H9 (cell line): ENCODE measurements around the gene CD80. TPM values are rescaled to one million over a fixed set of nuclear protein-coding genes. Genes with fewer than 3 reads are reported as not detected.

Experiments
- DNase-seq: peaks from one replicate; pipeline ENCODE4 v3.0.0-alpha.2; 2017
- H2AFZ ChIP-seq: one replicate; pipeline ENCODE4 v1.6.1; 2013; ENCODE audit warnings: mild to moderate bottlenecking, low read length, control low read depth, moderate library complexity
- H2AK5ac ChIP-seq: 2 replicates; pipeline ENCODE4 v1.6.1; 2013; ENCODE audit warnings: low read length, control low read depth, mixed read lengths; ENCODE audit not compliant: insufficient read length
- H2BK120ac ChIP-seq: one replicate; pipeline ENCODE4 v1.6.1; 2013; ENCODE audit warnings: low read depth, mild to moderate bottlenecking, low read length, control low read depth, inconsistent platforms; ENCODE audit not compliant: poor library complexity, severe bottlenecking
- H2BK12ac ChIP-seq: 2 replicates; pipeline ENCODE4 v1.6.1; 2013; ENCODE audit warnings: low read length, control low read depth, mixed read lengths, low read depth; ENCODE audit not compliant: insufficient read length
- H2BK15ac ChIP-seq: 2 replicates; pipeline ENCODE4 v1.6.1; 2013; ENCODE audit warnings: low read depth, low read length, control low read depth
- H2BK20ac ChIP-seq: one replicate; pipeline ENCODE4 v1.6.1; 2013; ENCODE audit warnings: low read depth, mild to moderate bottlenecking, low read length, control low read depth, inconsistent platforms; ENCODE audit not compliant: poor library complexity, severe bottlenecking
- H2BK5ac ChIP-seq: 2 replicates; pipeline ENCODE4 v1.6.1; 2013; ENCODE audit warnings: low read length, control low read depth, mixed read lengths; ENCODE audit not compliant: insufficient read length
- H3K14ac ChIP-seq: 2 replicates; pipeline ENCODE4 v1.6.1; 2013; ENCODE audit warnings: low read length, control low read depth; ENCODE audit not compliant: insufficient read depth
- H3K18ac ChIP-seq: 2 replicates; pipeline ENCODE4 v1.6.1; 2013; ENCODE audit warnings: low read depth, mild to moderate bottlenecking, mixed read lengths, low read length, control low read depth; ENCODE audit not compliant: insufficient read length
- H3K23ac ChIP-seq: 2 replicates; pipeline ENCODE4 v1.6.1; 2013; ENCODE audit warnings: low read length, control low read depth, mixed read lengths, low read depth; ENCODE audit not compliant: insufficient read length
- H3K23me2 ChIP-seq: 2 replicates; pipeline ENCODE4 v1.6.1; 2013; ENCODE audit warnings: low read depth, mild to moderate bottlenecking, mixed read lengths, low read length, control low read depth; ENCODE audit not compliant: insufficient read length, poor library complexity, severe bottlenecking
- H3K27ac ChIP-seq: 2 replicates; pipeline ENCODE4 v1.5.1; 2013; ENCODE audit warnings: low read length, control low read depth, mixed read lengths, low read depth; ENCODE audit not compliant: insufficient read length
- H3K27me3 ChIP-seq: 2 replicates; pipeline ENCODE4 v1.6.1; 2013; ENCODE audit warnings: low read length, control low read depth, inconsistent platforms; ENCODE audit not compliant: insufficient read depth
- H3K4ac ChIP-seq: 2 replicates; pipeline ENCODE4 v1.6.1; 2013; ENCODE audit warnings: low read depth, mild to moderate bottlenecking, control low read depth, inconsistent platforms, low read length, moderate library complexity
- H3K4me1 ChIP-seq: 2 replicates; pipeline ENCODE4 v1.6.1; 2013; ENCODE audit warnings: low read length, control low read depth, inconsistent platforms; ENCODE audit not compliant: insufficient read depth
- H3K4me2 ChIP-seq: 2 replicates; pipeline ENCODE4 v1.6.1; 2013; ENCODE audit warnings: low read length, control low read depth, mixed read lengths; ENCODE audit not compliant: insufficient read length, insufficient read depth
- H3K56ac ChIP-seq: 2 replicates; pipeline ENCODE4 v1.6.1; 2013; ENCODE audit warnings: low read depth, mild to moderate bottlenecking, mixed read lengths, low read length, control low read depth; ENCODE audit not compliant: insufficient read length
- H3K79me1 ChIP-seq: 2 replicates; pipeline ENCODE4 v1.6.1; 2013; ENCODE audit warnings: low read depth, mild to moderate bottlenecking, moderate library complexity, low read length, control low read depth, inconsistent platforms; ENCODE audit not compliant: insufficient read depth, poor library complexity, severe bottlenecking
- H3K79me2 ChIP-seq: 2 replicates; pipeline ENCODE4 v1.6.1; 2013; ENCODE audit warnings: low read length, control low read depth, inconsistent platforms; ENCODE audit not compliant: insufficient read depth
- H3K9ac ChIP-seq: 2 replicates; pipeline ENCODE4 v1.6.1; 2013; ENCODE audit warnings: low read length, control low read depth, mixed read lengths; ENCODE audit not compliant: insufficient read length; ENCODE audit errors: extremely low read depth
- H3K9me3 ChIP-seq: one replicate; pipeline ENCODE4 v1.6.1; 2013; ENCODE audit warnings: low read depth, low read length, inconsistent platforms; ENCODE audit not compliant: control insufficient read depth
- H3T11ph ChIP-seq: one replicate; pipeline ENCODE4 v1.6.1; 2013; ENCODE audit warnings: mild to moderate bottlenecking, low read length, control low read depth, inconsistent platforms
- H4K20me1 ChIP-seq: one replicate; pipeline ENCODE4 v1.6.1; 2013; ENCODE audit not compliant: control insufficient read depth, insufficient read length, insufficient read depth
- H4K5ac ChIP-seq: 2 replicates; pipeline ENCODE4 v1.6.1; 2013; ENCODE audit warnings: low read depth, mild to moderate bottlenecking, mixed read lengths, low read length, control low read depth; ENCODE audit not compliant: insufficient read length
- H4K8ac ChIP-seq: replicated peaks from 2 replicates; pipeline ENCODE4 v1.6.1; 2013; ENCODE audit warnings: low read length, control low read depth, mixed read lengths, low read depth; ENCODE audit not compliant: insufficient read length
- H4K91ac ChIP-seq: 2 replicates; pipeline ENCODE4 v1.6.1; 2013; ENCODE audit warnings: low read depth, mild to moderate bottlenecking, moderate library complexity, mixed read lengths, low read length, control low read depth; ENCODE audit not compliant: insufficient read length
- H3K27ac Mint-ChIP-seq, 3 experiments: 2 replicates in 2 of 3; 3 replicates in 1 of 3; pipeline ENCODE4 v1.8.0; 2020 to 2021; ENCODE audit warnings: mixed read lengths in 3 of 3, mild to moderate bottlenecking in 1 of 3, moderate library complexity in 1 of 3
- H3K27me3 Mint-ChIP-seq: 2 replicates; pipeline ENCODE4 v1.8.0; 2021; ENCODE audit warnings: low read depth, mild to moderate bottlenecking, moderate library complexity, mixed read lengths
- H3K36me3 Mint-ChIP-seq, 3 experiments: 2 replicates in 2 of 3; 3 replicates in 1 of 3; pipeline ENCODE4 v1.8.0; 2020 to 2021; ENCODE audit warnings: low read depth in 3 of 3, mixed read lengths in 3 of 3; ENCODE audit not compliant: insufficient read depth in 1 of 3
- H3K4me1 Mint-ChIP-seq, 2 experiments: 2 replicates each; pipeline ENCODE4 v1.8.0; 2020; ENCODE audit warnings: mixed read lengths in 2 of 2
- H3K4me3 Mint-ChIP-seq, 2 experiments: 2 replicates in 1 of 2; 3 replicates in 1 of 2; pipeline ENCODE4 v1.8.0; 2020 to 2021; ENCODE audit warnings: mild to moderate bottlenecking in 2 of 2, mixed read lengths in 2 of 2, moderate library complexity in 1 of 2
- H3K9me3 Mint-ChIP-seq, 2 experiments: 2 replicates in 1 of 2; 3 replicates in 1 of 2; pipeline ENCODE4 v1.8.0; 2020; ENCODE audit warnings: mild to moderate bottlenecking in 2 of 2, mixed read lengths in 2 of 2, moderate library complexity in 1 of 2
- WGBS: extraction: QIAGEN DNeasy Blood & Tissue Kit; methylation state at CpG from one replicate; pipeline ENCODE4 v1.1.7; 2013; ENCODE audit warnings: missing lambda C conversion rate, low lambda C conversion rate, mixed read lengths; ENCODE audit not compliant: insufficient read length; ENCODE audit errors: extremely low coverage; 5-methylcytosine and 5-hydroxymethylcytosine counted together
- total RNA-seq: library from RNA; stranded (reverse); gene quantifications from 2 replicates; pipeline ENCODE4 v1.2.1, GENCODE V29; 2021
- TF ChIP-seq, protein P1 (sequence below): fragments of 200-600 bp; sonication (generic); conservative IDR thresholded peaks from 3 replicates; pipeline ENCODE4 v1.8.0; 2021; ENCODE audit warnings: antibody characterized with exemption, mild to moderate bottlenecking

Gene CD80
- total RNA-seq, 1 experiment from 2014 or later = not detected

DNA sequence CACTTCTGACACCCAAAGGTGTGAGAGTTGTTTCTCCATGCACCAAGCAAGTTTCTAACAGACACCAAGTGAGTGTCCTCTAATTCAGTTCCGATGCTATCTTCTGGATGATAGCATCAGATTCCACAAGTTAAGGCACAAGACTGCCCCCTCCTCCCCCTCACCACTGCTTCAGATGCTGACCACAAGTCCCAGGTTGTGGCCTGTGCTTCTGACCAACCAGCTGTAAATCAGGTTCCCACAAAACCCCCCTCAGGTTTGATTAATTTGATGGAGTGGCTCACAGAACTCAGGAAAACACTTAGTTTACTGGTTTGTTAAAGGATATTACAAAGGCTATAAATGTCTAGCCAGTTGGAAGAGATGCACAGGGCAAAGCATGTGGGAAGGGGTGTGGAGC, 31.3 kb upstream of the CD80 start:
- no peak overlapping the region for H3K23ac ChIP-seq
- no peak overlapping the region for H2BK15ac ChIP-seq
- peaks cover 0 to 5% (median 2%) of the 10 kb centered on the region in 3 experiments; a peak in 5 of 7 replicates for H3K36me3 Mint-ChIP-seq
- H3K9me3 ChIP-seq = no peaks in the 10 kb centered on the region
- no peak overlapping the region for H2BK120ac ChIP-seq
- H3K79me1 ChIP-seq = no peaks in the 10 kb centered on the region
- H2BK12ac ChIP-seq = no peak overlapping the region
- TF ChIP-seq, protein P1, sequence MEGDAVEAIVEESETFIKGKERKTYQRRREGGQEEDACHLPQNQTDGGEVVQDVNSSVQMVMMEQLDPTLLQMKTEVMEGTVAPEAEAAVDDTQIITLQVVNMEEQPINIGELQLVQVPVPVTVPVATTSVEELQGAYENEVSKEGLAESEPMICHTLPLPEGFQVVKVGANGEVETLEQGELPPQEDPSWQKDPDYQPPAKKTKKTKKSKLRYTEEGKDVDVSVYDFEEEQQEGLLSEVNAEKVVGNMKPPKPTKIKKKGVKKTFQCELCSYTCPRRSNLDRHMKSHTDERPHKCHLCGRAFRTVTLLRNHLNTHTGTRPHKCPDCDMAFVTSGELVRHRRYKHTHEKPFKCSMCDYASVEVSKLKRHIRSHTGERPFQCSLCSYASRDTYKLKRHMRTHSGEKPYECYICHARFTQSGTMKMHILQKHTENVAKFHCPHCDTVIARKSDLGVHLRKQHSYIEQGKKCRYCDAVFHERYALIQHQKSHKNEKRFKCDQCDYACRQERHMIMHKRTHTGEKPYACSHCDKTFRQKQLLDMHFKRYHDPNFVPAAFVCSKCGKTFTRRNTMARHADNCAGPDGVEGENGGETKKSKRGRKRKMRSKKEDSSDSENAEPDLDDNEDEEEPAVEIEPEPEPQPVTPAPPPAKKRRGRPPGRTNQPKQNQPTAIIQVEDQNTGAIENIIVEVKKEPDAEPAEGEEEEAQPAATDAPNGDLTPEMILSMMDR = no peak
- H3K23me2 ChIP-seq = no peaks in the 10 kb centered on the region
- no peaks in the 10 kb centered on the region for H4K20me1 ChIP-seq
- no peak overlapping the region for H4K5ac ChIP-seq
- H3K4me1 Mint-ChIP-seq = peaks cover 17 to 21% of the 10 kb centered on the region in 2 experiments
- no peak overlapping the region for H2AFZ ChIP-seq
- no peak overlapping the region for H2BK5ac ChIP-seq
- no peak overlapping the region for H3K14ac ChIP-seq
- no peak overlapping the region for H3K4ac ChIP-seq
- no peak overlapping the region for H4K8ac ChIP-seq
- peaks cover 6 to 13% of the 10 kb centered on the region in 2 experiments; a peak in 4 of 5 replicates for H3K9me3 Mint-ChIP-seq
- H3K27ac ChIP-seq = no peak overlapping the region
- no peaks in the 10 kb centered on the region for H3K79me2 ChIP-seq
- no peaks in the 10 kb centered on the region; the same call in 1 of the 2 replicates for H3K4me1 ChIP-seq
- no peak overlapping the region for H3K27ac Mint-ChIP-seq
- H4K91ac ChIP-seq = no peak overlapping the region
- H3T11ph ChIP-seq = no peak overlapping the region
- H3K56ac ChIP-seq = no peak overlapping the region
- no peak overlapping the region for H3K4me3 Mint-ChIP-seq
- H2AK5ac ChIP-seq = no peak overlapping the region
- H3K27me3 Mint-ChIP-seq = peaks cover 5% of the 10 kb centered on the region
- H3K9ac ChIP-seq = no peak overlapping the region
- no peak for DNase-seq
- no peak overlapping the region for H3K18ac ChIP-seq
- no peak overlapping the region for H3K4me2 ChIP-seq
- no peak overlapping the region for H2BK20ac ChIP-seq
- no CpG with 5 or more reads among the region's 1 CpG for WGBS
- no peaks in the 10 kb centered on the region for H3K27me3 ChIP-seq
